Osteoblast (primary cell): Measurements from ENCODE around the gene KRTAP10-2. TPM values are rescaled to one million over a fixed set of nuclear protein-coding genes. Genes with fewer than 3 reads are reported as not detected.

ENCODE experiments used
- DNase-seq: peaks from one replicate; pipeline ENCODE4 v3.0.0; 2011; ENCODE audit warnings: low spot score, mixed read lengths; ENCODE audit not compliant: insufficient read length; ENCODE audit errors: missing footprints
- H2AFZ ChIP-seq: 2 replicates; pipeline ENCODE4 v1.6.0; 2011; ENCODE audit warnings: mild to moderate bottlenecking, low read length
- H3K27ac ChIP-seq: 2 replicates; pipeline ENCODE4 v1.5.1; 2011; ENCODE audit warnings: mild to moderate bottlenecking, low read depth, low read length, moderate library complexity
- H3K27me3 ChIP-seq: 2 replicates; pipeline ENCODE4 v1.6.0; 2012; ENCODE audit warnings: mild to moderate bottlenecking, control low read depth, inconsistent platforms, low read length, moderate library complexity; ENCODE audit not compliant: insufficient read depth
- H3K36me3 ChIP-seq: 2 replicates; pipeline ENCODE4 v1.5.1; 2011; ENCODE audit warnings: mild to moderate bottlenecking, low read length, control low read depth, moderate library complexity; ENCODE audit not compliant: insufficient read depth
- H3K4me1 ChIP-seq: 2 replicates; pipeline ENCODE4 v1.5.1; 2011; ENCODE audit warnings: mild to moderate bottlenecking, low read length, control low read depth, moderate library complexity; ENCODE audit not compliant: insufficient read depth
- H3K4me2 ChIP-seq: 2 replicates; pipeline ENCODE4 v1.6.0; 2011; ENCODE audit warnings: mild to moderate bottlenecking, low read length; ENCODE audit not compliant: insufficient read depth
- H3K4me3 ChIP-seq: fragments of 200-600 bp; sonication (generic); 3 replicates; pipeline ENCODE4 v1.5.1; 2012; ENCODE audit warnings: mild to moderate bottlenecking, low read length, inconsistent platforms; ENCODE audit not compliant: insufficient read depth
- H3K79me2 ChIP-seq: 2 replicates; pipeline ENCODE4 v1.6.0; 2012; ENCODE audit warnings: mild to moderate bottlenecking, low read length, control low read depth, inconsistent platforms; ENCODE audit not compliant: insufficient read depth
- H3K9me3 ChIP-seq: 2 replicates; pipeline ENCODE4 v1.5.1; 2011; ENCODE audit warnings: low read depth, low read length, control low read depth
- H4K20me1 ChIP-seq: 2 replicates; pipeline ENCODE4 v1.6.0; 2012; ENCODE audit warnings: mild to moderate bottlenecking, low read length, control low read depth; ENCODE audit not compliant: insufficient read depth
- total RNA-seq: library from RNA; depleted of rRNA; stranded (reverse); fragments of >200 nt; gene quantifications from 2 replicates; pipeline ENCODE4 v1.2.3, GENCODE V29; 2012
- TF ChIP-seq, protein P1 (sequence below): IDR thresholded peaks from 2 replicates; pipeline ENCODE4 v1.5.1; 2011; ENCODE audit warnings: mild to moderate bottlenecking, low read depth, low read length, moderate library complexity; ENCODE audit errors: extremely low read depth

KRTAP10-2 gene
- total RNA-seq, 1 donor = not detected

GRCh38 chr21:44515359-44516165, 35.7 kb downstream of the KRTAP10-2 start:
- no peak overlapping the region for H3K27ac ChIP-seq
- H2AFZ ChIP-seq = no peak overlapping the region
- H3K36me3 ChIP-seq = no peaks in the 10 kb centered on the region
- H3K4me3 ChIP-seq = no peak overlapping the region
- no peaks in the 10 kb centered on the region for H3K9me3 ChIP-seq
- no peaks in the 10 kb centered on the region for H3K4me1 ChIP-seq
- no peaks in the 10 kb centered on the region for H4K20me1 ChIP-seq
- TF ChIP-seq, protein P1, sequence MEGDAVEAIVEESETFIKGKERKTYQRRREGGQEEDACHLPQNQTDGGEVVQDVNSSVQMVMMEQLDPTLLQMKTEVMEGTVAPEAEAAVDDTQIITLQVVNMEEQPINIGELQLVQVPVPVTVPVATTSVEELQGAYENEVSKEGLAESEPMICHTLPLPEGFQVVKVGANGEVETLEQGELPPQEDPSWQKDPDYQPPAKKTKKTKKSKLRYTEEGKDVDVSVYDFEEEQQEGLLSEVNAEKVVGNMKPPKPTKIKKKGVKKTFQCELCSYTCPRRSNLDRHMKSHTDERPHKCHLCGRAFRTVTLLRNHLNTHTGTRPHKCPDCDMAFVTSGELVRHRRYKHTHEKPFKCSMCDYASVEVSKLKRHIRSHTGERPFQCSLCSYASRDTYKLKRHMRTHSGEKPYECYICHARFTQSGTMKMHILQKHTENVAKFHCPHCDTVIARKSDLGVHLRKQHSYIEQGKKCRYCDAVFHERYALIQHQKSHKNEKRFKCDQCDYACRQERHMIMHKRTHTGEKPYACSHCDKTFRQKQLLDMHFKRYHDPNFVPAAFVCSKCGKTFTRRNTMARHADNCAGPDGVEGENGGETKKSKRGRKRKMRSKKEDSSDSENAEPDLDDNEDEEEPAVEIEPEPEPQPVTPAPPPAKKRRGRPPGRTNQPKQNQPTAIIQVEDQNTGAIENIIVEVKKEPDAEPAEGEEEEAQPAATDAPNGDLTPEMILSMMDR = no peak
- DNase-seq = no peak
- no peaks in the 10 kb centered on the region for H3K79me2 ChIP-seq
- no peak overlapping the region for H3K4me2 ChIP-seq
- no peaks in the 10 kb centered on the region for H3K27me3 ChIP-seq

DNA sequence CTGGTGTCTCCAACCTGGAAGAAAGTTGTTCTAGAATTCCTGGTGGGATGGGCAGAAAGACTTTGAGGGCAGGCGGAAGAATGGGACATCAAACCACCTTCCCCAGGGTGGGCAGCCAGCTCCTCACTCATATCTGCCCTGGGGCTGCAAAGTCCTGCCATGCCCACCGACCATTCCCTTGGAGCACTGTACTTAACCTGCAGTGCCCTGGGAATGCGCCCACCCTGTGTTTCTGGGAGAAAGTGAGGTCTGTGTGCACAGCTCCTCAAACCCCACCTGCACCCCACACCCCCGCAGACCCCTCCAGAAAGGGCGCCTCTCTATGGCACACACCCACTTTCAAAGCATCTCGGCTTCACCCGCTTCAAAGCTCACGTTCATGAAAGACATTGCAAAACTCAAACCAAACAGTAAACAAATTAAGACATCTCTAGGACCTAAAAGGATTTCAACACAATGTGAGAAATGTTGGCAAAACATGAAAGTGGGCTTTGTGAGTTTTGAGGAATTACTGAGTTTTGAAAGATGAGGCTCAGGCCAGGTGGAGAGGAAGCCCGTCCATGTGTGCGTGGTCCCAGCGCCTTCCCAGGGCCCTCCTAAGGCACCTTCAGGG, 36.5 kb downstream of the KRTAP10-2 start:
- Histone ChIP-seq H3K4me3 (no peak overlapping the region), H3K79me2 (no peaks in the 10 kb centered on the region), H3K4me2 (no peak overlapping the region), H3K36me3 (no peaks in the 10 kb centered on the region), H4K20me1 (no peaks in the 10 kb centered on the region), H2AFZ (no peak overlapping the region), H3K9me3 (no peaks in the 10 kb centered on the region), H3K27me3 (no peaks in the 10 kb centered on the region), H3K27ac (no peak overlapping the region), H3K4me1 (no peaks in the 10 kb centered on the region)
- TF ChIP-seq, protein P1 = no peak
- DNase-seq = no peak

GRCh38 chr21:44514218-44514520, 37.1 kb downstream of the KRTAP10-2 start:
- Histone ChIP-seq H3K4me3 (no peak overlapping the region), H3K4me2 (no peak overlapping the region), H4K20me1 (no peaks in the 10 kb centered on the region), H3K27me3 (no peaks in the 10 kb centered on the region), H3K9me3 (no peaks in the 10 kb centered on the region), H3K27ac (no peak overlapping the region), H2AFZ (no peak overlapping the region), H3K36me3 (no peaks in the 10 kb centered on the region), H3K79me2 (no peaks in the 10 kb centered on the region), H3K4me1 (no peaks in the 10 kb centered on the region)
- TF ChIP-seq, protein P1 = no peak
- no peak for DNase-seq

DNA sequence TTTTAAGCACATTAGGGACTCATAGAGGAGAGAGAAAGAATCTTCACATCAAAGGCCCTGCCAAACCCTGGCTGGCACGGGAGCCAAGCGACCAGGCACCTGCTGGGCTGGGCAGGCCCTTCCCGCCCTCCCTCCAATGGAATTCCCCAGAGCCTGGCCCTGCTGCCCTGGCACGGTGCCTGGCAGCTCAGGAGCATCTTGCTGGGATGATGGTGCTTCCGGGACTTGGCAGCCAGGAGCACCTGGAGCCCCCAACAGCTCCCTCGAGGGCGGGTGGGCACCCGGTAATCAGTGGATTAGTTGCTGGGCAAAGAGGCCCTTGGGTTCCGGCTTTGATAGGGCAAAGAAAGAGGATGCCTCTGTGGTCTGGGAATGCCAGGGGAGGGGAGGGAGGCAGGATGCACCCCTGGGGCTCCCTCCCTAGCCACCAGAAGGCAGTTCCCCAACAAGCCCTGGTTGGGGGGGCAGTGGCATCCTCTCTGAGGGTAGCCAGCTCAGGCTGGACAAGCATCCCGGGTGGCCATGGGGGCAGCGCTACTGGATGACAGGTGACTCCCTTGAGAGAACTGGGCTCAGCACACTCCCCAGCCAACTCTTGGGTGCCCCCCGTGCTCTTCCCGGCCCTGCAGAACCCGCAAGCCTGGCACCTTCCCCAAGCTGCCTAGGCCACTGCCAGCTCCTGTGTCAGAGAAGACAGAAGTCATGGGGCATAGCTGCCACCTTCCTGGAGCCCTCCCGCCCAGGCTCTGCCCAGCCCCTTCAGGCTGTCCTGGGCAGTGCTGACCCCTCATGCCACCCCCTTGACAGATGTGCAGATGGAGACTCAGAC, 37.7 kb downstream of the KRTAP10-2 start:
- Histone ChIP-seq H3K9me3 (no peaks in the 10 kb centered on the region), H3K4me1 (no peaks in the 10 kb centered on the region), H3K27ac (no peak overlapping the region), H2AFZ (no peak overlapping the region), H3K79me2 (no peaks in the 10 kb centered on the region), H3K27me3 (no peaks in the 10 kb centered on the region), H4K20me1 (no peaks in the 10 kb centered on the region), H3K4me3 (no peak overlapping the region), H3K4me2 (no peak overlapping the region), H3K36me3 (no peaks in the 10 kb centered on the region)
- DNase-seq = no peak
- TF ChIP-seq, protein P1 = no peak
